ENCODE data around the gene CHID1.

GRCh38 chr11:873706-874105 lies 36.9 kb downstream of the CHID1 start:
- TF ChIP-seq CTCF (IDR thresholded peaks at IDR 0.05) (no peak), EZH2phosphoT487 (IDR thresholded peaks at IDR 0.05) (no peak)
